BLaER1 treated with 17β-estradiol and CSF1 and Interleukin-3, amounts not matched to agents 10 nM and 100 nM (cell line): ENCODE results near the gene FAM117A.

Experiments used
- H3K27ac ChIP-seq, 11 experiments: shearing (Covaris generic); formaldehyde crosslinking; 2 replicates each; pipeline ENCODE4 v1.8.1; 2022
- H3K27me3 ChIP-seq, 11 experiments: shearing (Covaris generic); formaldehyde crosslinking; 2 replicates each; pipeline ENCODE4 v1.8.1; 2022
- H3K36me3 ChIP-seq, 11 experiments: shearing (Covaris generic); formaldehyde crosslinking; 2 replicates each; pipeline ENCODE4 v1.8.1; 2022
- H3K4me1 ChIP-seq, 10 experiments: shearing (Covaris generic); formaldehyde crosslinking; 2 replicates each; pipeline ENCODE4 v1.8.1; 2022
- H3K4me2 ChIP-seq, 11 experiments: shearing (Covaris generic); formaldehyde crosslinking; 2 replicates each; pipeline ENCODE4 v1.8.1; 2022
- H3K4me3 ChIP-seq, 10 experiments: shearing (Covaris generic); formaldehyde crosslinking; 2 replicates each; pipeline ENCODE4 v1.8.1; 2022
- H3K9ac ChIP-seq, 11 experiments: shearing (Covaris generic); formaldehyde crosslinking; 2 replicates each; pipeline ENCODE4 v1.8.1; 2022
- H3K9me3 ChIP-seq, 11 experiments: shearing (Covaris generic); formaldehyde crosslinking; replicated peaks in 1 of 11; 2 replicates each; pipeline ENCODE4 v1.8.1; 2022
- H4K20me1 ChIP-seq, 11 experiments: shearing (Covaris generic); formaldehyde crosslinking; 2 replicates each; pipeline ENCODE4 v1.8.1; 2022
- Cebpa-rat ChIP-seq, 11 experiments: shearing (Covaris generic); IDR thresholded peaks; 2 replicates each; pipeline ENCODE4 v1.8.1; 2022

FAM117A gene

DNA sequence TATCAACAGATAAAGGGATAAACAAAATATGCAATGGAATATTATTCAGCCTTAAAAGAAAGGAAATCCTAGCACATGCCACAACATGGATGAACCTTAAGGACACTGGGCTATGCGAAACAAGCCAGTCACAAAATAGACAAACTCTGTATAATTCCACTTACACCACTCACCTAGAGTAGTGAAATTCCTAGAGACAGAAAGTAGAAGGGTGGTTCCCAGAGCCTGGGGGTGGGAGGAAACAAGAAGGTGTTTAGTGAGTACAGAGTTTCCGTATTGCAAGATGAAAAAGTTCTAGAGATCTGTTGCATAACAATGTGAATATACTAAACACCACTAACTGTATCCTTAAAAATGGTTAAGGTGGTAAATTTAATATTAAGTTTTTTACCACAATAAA is 96.1 kb downstream of the FAM117A start:
- Histone ChIP-seq H4K20me1 (peaks cover 2 to 98% (median 54%) of the 10 kb centered on the region in 11 experiments; a peak in 18 of 22 replicates), H3K9ac (no peak overlapping the region), H3K4me1 (peaks cover 9 to 22% (median 16%) of the 10 kb centered on the region in 10 experiments), H3K4me2 (no peak overlapping the region), H3K9me3 (peaks cover 0 to 13% (median 6%) of the 10 kb centered on the region in 11 experiments; a peak in 10 of 22 replicates), H3K27ac (no peak overlapping the region), H3K36me3 (peaks cover 6 to 50% (median 39%) of the 10 kb centered on the region in 11 experiments), H3K4me3 (no peak overlapping the region), H3K27me3 (no peaks in the 10 kb centered on the region)
- no peak for TF ChIP-seq Cebpa-rat (IDR thresholded peaks at IDR 0.05)

DNA sequence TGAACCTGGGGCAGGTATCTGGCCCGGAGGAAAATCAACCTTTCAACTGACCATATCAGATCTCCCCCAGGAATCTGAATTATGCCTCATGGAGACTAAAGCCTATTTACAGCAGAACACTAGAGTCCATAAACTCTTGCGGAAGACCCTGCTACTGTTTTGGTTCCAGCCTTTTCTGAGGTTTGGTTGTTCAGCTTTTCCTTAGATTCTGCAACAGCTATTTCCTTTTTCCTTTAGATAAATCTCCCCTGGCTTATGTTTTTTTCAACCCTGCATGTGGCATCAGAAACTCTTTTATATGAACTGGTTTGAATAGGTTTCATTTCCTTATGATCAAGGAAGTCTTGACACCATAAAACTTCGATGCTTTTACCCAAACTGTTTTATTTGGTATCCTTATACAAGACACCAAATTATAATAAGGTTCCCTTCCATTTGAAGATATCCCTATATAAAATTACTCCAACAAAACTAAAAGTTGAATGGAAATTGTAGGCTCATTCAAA is 99.2 kb downstream of the FAM117A start:
- Histone ChIP-seq H3K9ac (peak overlapping the region in 2 of 11 experiments; percentile 34 to 35; a peak in 2 of 22 replicates), H4K20me1 (peaks cover 0 to 96% (median 29%) of the 10 kb centered on the region in 11 experiments; a peak in 17 of 22 replicates)

More for the DNA sequence above, 99.2 kb downstream of the FAM117A start:
- no peak overlapping the region for H3K27ac ChIP-seq
- TF ChIP-seq Cebpa-rat (IDR thresholded peaks at IDR 0.05), result no peak
- H3K36me3 ChIP-seq, result peaks cover 19 to 60% (median 52%) of the 10 kb centered on the region in 11 experiments
- peak overlapping the region in 9 of 11 experiments; percentile 3 to 74 (median 39); a peak in 12 of 22 replicates for H3K4me2 ChIP-seq
- peaks cover 12 to 26% (median 22%) of the 10 kb centered on the region in 10 experiments for H3K4me1 ChIP-seq
- H3K27me3 ChIP-seq, result no peaks in the 10 kb centered on the region
- H3K9me3 ChIP-seq, result peaks cover 0 to 13% (median 6%) of the 10 kb centered on the region in 11 experiments; a peak in 10 of 22 replicates
- no peak overlapping the region for H3K4me3 ChIP-seq
